ENCODE data around the gene B3GALT2.

GRCh38 chr1:193210996-193211395 lies 24.6 kb upstream of the B3GALT2 start:
- TF ChIP-seq BHLHE40 (IDR thresholded peaks at IDR 0.05; ENCODE audit: low read depth, low read length) (no peak), CTCF (conservative IDR thresholded peaks at IDR 0.05; ENCODE audit: low read depth, low read length) (no peak), MAZ (IDR thresholded peaks at IDR 0.05; ENCODE audit: borderline replicate concordance, low read depth, low read length) (no peak), CEBPB (IDR thresholded peaks at IDR 0.05; ENCODE audit: low read depth, low read length) (no peak), POLR2A (IDR thresholded peaks at IDR 0.05; ENCODE audit: low read depth, low read length) (no peak), RFX5 (IDR thresholded peaks at IDR 0.05; ENCODE audit: low read depth, low read length) (no peak), ELK1 (IDR thresholded peaks at IDR 0.05; ENCODE audit: borderline replicate concordance, low read depth, low read length) (no peak), USF2 (IDR thresholded peaks at IDR 0.05; ENCODE audit: low read depth, low read length) (no peak), MXI1 (IDR thresholded peaks at IDR 0.05; ENCODE audit: borderline replicate concordance, low read depth, low read length) (no peak), RCOR1 (IDR thresholded peaks at IDR 0.05; ENCODE audit: insufficient replicate concordance, low read length) (no peak), MAFK (IDR thresholded peaks at IDR 0.05; ENCODE audit: low read depth, low read length) (no peak), RAD21 (IDR thresholded peaks at IDR 0.05; ENCODE audit: low read length) (no peak)
